HFF-Myc (cell line): Measurements from ENCODE around the gene D2HGDH.
A peak's percentile ranks its signal among the peaks of the same experiment; 100 is the strongest.

Experiments
- DNase-seq: peaks from one replicate; pipeline ENCODE4 v3.0.0-alpha.2; 2011; ENCODE audit warnings: low read depth; ENCODE audit errors: extremely low read depth
- H3K4me3 ChIP-seq: replicated peaks from 2 replicates; pipeline ENCODE4 v1.5.1; 2011; ENCODE audit warnings: low read depth, mild to moderate bottlenecking, control low read depth, low read length
- CTCF ChIP-seq: IDR thresholded peaks from 2 replicates; pipeline ENCODE4 v1.5.1; 2012; ENCODE audit warnings: mild to moderate bottlenecking, low read depth, low read length, control low read depth; ENCODE audit errors: missing control alignments

The D2HGDH gene

GRCh38 chr2:241695651-241696050, 38.8 kb upstream of the D2HGDH start:
- no peak for TF ChIP-seq CTCF
- DNase-seq = no peak
- no peak overlapping the region for H3K4me3 ChIP-seq

- DNase-seq = peak; percentile 71
- TF ChIP-seq CTCF = no peak
- H3K4me3 ChIP-seq = peak overlapping the region; percentile 56
Measured at GRCh38 chr2:241701149-241701398, 33.4 kb upstream of the D2HGDH start.

GRCh38 chr2:241701399-241702154, 32.9 kb upstream of the D2HGDH start, which contains the start of gene ING5:
Gene ING5, plus strand, starts transcription at chr2:241702039. Its CDS starts 27 bp downstream, at chr2:241702066.
- peak within 1 kb of the TSS; percentile 56 for H3K4me3 ChIP-seq
- no peak for TF ChIP-seq CTCF
- DNase-seq = no peak

GRCh38 chr2:241702155-241703031, 32.0 kb upstream of the D2HGDH start:
- peak overlapping the region; percentile 56 for H3K4me3 ChIP-seq
- peak; percentile 22 for TF ChIP-seq CTCF
- no peak for DNase-seq

- no peak for TF ChIP-seq CTCF
- no peak for DNase-seq
Measured at GRCh38 chr2:241703032-241703604, 31.3 kb upstream of the D2HGDH start.

GRCh38 chr2:241706537-241706936, 27.9 kb upstream of the D2HGDH start:
- H3K4me3 ChIP-seq = no peak overlapping the region
- no peak for TF ChIP-seq CTCF
- DNase-seq = no peak

More at GRCh38 chr2:241703032-241703604, 31.3 kb upstream of the D2HGDH start:
- peak overlapping the region; percentile 56 for H3K4me3 ChIP-seq
